ENCODE data around the gene SIRT1.

DNA sequence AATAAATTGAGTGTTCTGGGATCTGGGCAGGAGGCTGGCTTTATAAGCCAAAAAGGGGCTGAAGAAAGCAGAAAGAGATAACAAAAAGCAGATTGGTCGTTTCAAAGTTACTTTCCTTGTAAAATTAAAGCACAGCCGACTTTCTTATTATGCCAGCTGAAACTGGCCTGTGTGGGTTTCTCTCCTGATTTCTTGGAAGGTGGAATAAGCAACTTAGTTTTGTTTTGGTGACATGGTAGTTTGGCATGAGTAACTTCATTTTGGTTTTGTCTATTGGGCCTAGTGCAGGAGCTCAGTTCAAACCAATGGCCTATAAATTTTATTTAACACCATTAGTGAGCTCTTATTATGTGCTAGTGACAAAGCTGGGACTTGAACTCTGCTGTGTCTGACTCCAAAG is 33.3 kb upstream of the SIRT1 start:
- TF ChIP-seq POLR2A (IDR thresholded peaks at IDR 0.05; ENCODE audit: low read length) (no peak), GATA1 (IDR thresholded peaks at IDR 0.05; ENCODE audit: low read depth, low read length) (no peak)

Measured in erythroblast (primary cell).